ENCODE results near the gene CD81. TPM values are rescaled to one million over a fixed set of nuclear protein-coding genes. Genes with fewer than 3 reads are reported as not detected.

Gene CD81
- total and polyA plus RNA-seq, 2 experiments from 2014 or later: 67.6 to 434 TPM

GRCh38 chr11:2402106-2402505 is 25.0 kb downstream of the CD81 start:
- no peak for TF ChIP-seq EZH2phosphoT487 (IDR thresholded peaks at IDR 0.05; ENCODE audit: insufficient read depth, low read depth)
- TF ChIP-seq EZH2 (IDR thresholded peaks at IDR 0.05; ENCODE audit: insufficient read depth, poor library complexity, severe bottlenecking): no peak
- H3K4me3 ChIP-seq: peak overlapping the region; percentile 89
- H3K79me2 ChIP-seq (ENCODE audit: insufficient read depth): peaks cover 46% of the 10 kb centered on the region
- H3K9me2 ChIP-seq (ENCODE audit: insufficient read depth): no peaks in the 10 kb centered on the region
- H3K27ac ChIP-seq: no peak overlapping the region
- H3K27me3 ChIP-seq (replicated peaks; ENCODE audit: insufficient read depth): no peaks in the 10 kb centered on the region
- no peaks in the 10 kb centered on the region for H4K20me1 ChIP-seq (ENCODE audit: insufficient read depth)
- in situ Hi-C loops (cut with MboI): no loop called here
- H3K36me3 ChIP-seq (ENCODE audit: low read depth): peaks cover 10% of the 10 kb centered on the region; the same call in 1 of the 2 replicates
- H3K4me2 ChIP-seq (ENCODE audit: unreplicated experiment): peak overlapping the region; percentile 97
- H3K9ac ChIP-seq: peak overlapping the region; percentile 93
- WGBS, 2 experiments (ENCODE audit: low coverage in 1 of 2, low lambda C conversion rate in 2 of 2, missing lambda C conversion rate in 2 of 2): 85 to 86% methylated on average over 13 of the region's 13 CpGs
- peaks cover 24% of the 10 kb centered on the region for H3F3A ChIP-seq (ENCODE audit: insufficient read depth)
- H3K4me1 ChIP-seq (ENCODE audit: insufficient read depth): peaks cover 20% of the 10 kb centered on the region
- no peaks in the 10 kb centered on the region for H3K9me3 ChIP-seq (ENCODE audit: low read depth)
- no peak for DNase-seq
- no peak overlapping the region for H2AFZ ChIP-seq

DNA sequence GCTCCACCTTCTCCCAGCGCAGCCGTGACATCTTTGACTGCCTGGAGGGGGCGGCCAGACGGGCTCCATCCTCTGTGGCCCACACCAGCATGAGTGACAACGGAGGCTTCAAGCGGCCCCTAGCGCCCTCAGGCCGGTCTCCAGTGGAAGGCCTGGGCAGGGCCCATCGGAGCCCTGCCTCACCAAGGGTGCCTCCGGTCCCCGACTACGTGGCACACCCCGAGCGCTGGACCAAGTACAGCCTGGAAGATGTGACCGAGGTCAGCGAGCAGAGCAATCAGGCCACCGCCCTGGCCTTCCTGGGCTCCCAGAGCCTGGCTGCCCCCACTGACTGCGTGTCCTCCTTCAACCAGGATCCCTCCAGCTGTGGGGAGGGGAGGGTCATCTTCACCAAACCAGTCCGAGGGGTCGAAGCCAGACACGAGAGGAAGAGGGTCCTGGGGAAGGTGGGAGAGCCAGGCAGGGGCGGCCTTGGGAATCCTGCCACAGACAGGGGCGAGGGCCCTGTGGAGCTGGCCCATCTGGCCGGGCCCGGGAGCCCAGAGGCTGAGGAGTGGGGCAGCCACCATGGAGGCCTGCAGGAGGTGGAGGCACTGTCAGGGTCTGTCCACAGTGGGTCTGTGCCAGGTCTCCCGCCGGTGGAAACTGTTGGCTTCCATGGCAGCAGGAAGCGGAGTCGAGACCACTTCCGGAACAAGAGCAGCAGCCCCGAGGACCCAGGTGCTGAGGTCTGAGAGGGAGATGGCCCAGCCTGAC is 26.0 kb downstream of the CD81 start:
- peaks cover 4% of the 10 kb centered on the region; the same call in 1 of the 2 replicates for H3K36me3 ChIP-seq (ENCODE audit: low read depth)
- no peak overlapping the region for H3K4me3 ChIP-seq
- 77 to 78% methylated on average over 30 of the region's 31 CpGs for WGBS, 2 experiments (ENCODE audit: low coverage in 1 of 2, low lambda C conversion rate in 2 of 2, missing lambda C conversion rate in 2 of 2)
- no peak overlapping the region for H2AFZ ChIP-seq
- H3K27me3 ChIP-seq (replicated peaks; ENCODE audit: insufficient read depth): no peaks in the 10 kb centered on the region
- no peaks in the 10 kb centered on the region for H3K9me3 ChIP-seq (ENCODE audit: low read depth)
- in situ Hi-C loops (cut with MboI): no loop called here
- H3K27ac ChIP-seq: no peak overlapping the region
- no peak overlapping the region for H3K4me2 ChIP-seq (ENCODE audit: unreplicated experiment)
- H3F3A ChIP-seq (ENCODE audit: insufficient read depth): peaks cover 18% of the 10 kb centered on the region
- TF ChIP-seq EZH2phosphoT487 (IDR thresholded peaks at IDR 0.05; ENCODE audit: insufficient read depth, low read depth) (no peak), EZH2 (IDR thresholded peaks at IDR 0.05; ENCODE audit: insufficient read depth, poor library complexity, severe bottlenecking) (no peak)
- no peaks in the 10 kb centered on the region for H4K20me1 ChIP-seq (ENCODE audit: insufficient read depth)
- H3K9me2 ChIP-seq (ENCODE audit: insufficient read depth): no peaks in the 10 kb centered on the region
- peaks cover 20% of the 10 kb centered on the region for H3K4me1 ChIP-seq (ENCODE audit: insufficient read depth)
- no peak overlapping the region for H3K9ac ChIP-seq
- H3K79me2 ChIP-seq (ENCODE audit: insufficient read depth): peaks cover 40% of the 10 kb centered on the region
- no peak for DNase-seq

DNA sequence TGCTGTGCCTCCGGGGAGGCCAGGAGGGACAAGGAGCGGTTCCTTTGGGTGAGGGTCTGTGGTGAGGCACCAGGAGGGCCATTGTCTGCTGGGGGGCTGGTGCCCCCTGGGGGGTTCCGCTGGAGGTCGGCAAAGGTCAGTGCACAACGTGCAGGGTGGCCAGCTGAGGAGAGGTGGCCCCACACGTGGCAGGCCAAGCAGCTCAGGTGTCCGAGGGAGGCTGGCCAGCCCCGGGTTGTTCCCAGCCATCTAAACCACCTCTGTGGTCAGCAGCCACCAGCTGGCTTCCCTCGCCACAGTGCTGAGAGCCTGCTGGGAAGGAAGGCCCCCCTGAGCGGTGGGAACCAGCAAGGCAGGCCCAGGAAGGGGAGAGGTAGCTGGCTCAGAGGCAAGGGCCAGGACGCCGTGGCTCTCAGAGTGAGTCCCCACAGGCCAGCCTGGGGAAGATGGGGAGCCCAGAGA is 27.7 kb downstream of the CD81 start:
- Histone ChIP-seq H3K9ac (no peak overlapping the region), H3K27ac (no peak overlapping the region), H3K4me3 (no peak overlapping the region), H3K36me3 (ENCODE audit: low read depth) (no peaks in the 10 kb centered on the region; the same call in 1 of the 2 replicates), H3F3A (ENCODE audit: insufficient read depth) (peaks cover 1% of the 10 kb centered on the region; the same call in 1 of the 2 replicates), H4K20me1 (ENCODE audit: insufficient read depth) (no peaks in the 10 kb centered on the region), H3K27me3 (replicated peaks; ENCODE audit: insufficient read depth) (no peaks in the 10 kb centered on the region), H3K9me2 (ENCODE audit: insufficient read depth) (no peaks in the 10 kb centered on the region), H3K4me1 (ENCODE audit: insufficient read depth) (peaks cover 8% of the 10 kb centered on the region), H3K9me3 (ENCODE audit: low read depth) (no peaks in the 10 kb centered on the region), H2AFZ (no peak overlapping the region), H3K4me2 (ENCODE audit: unreplicated experiment) (no peak overlapping the region), H3K79me2 (ENCODE audit: insufficient read depth) (peaks cover 25% of the 10 kb centered on the region)
- WGBS, 2 experiments (ENCODE audit: low coverage in 1 of 2, low lambda C conversion rate in 2 of 2, missing lambda C conversion rate in 2 of 2): 52 to 55% methylated on average over 12 of the region's 12 CpGs
- TF ChIP-seq EZH2 (IDR thresholded peaks at IDR 0.05; ENCODE audit: insufficient read depth, poor library complexity, severe bottlenecking) (no peak), EZH2phosphoT487 (IDR thresholded peaks at IDR 0.05; ENCODE audit: insufficient read depth, low read depth) (no peak)
- no peak for DNase-seq
- in situ Hi-C loops (cut with MboI): no loop called here

- 74 to 78% methylated on average over 14 of the region's 14 CpGs for WGBS, 2 experiments (ENCODE audit: low coverage in 1 of 2, low lambda C conversion rate in 2 of 2, missing lambda C conversion rate in 2 of 2)
- Histone ChIP-seq H3K79me2 (ENCODE audit: insufficient read depth) (peaks cover 18% of the 10 kb centered on the region), H3K9me2 (ENCODE audit: insufficient read depth) (no peaks in the 10 kb centered on the region), H3K4me2 (ENCODE audit: unreplicated experiment) (no peak overlapping the region), H2AFZ (no peak overlapping the region), H3K27me3 (replicated peaks; ENCODE audit: insufficient read depth) (no peaks in the 10 kb centered on the region), H3K27ac (no peak overlapping the region), H3F3A (ENCODE audit: insufficient read depth) (no peaks in the 10 kb centered on the region), H3K4me1 (ENCODE audit: insufficient read depth) (peaks cover 8% of the 10 kb centered on the region), H3K9me3 (ENCODE audit: low read depth) (no peaks in the 10 kb centered on the region), H3K4me3 (no peak overlapping the region), H3K36me3 (ENCODE audit: low read depth) (no peaks in the 10 kb centered on the region; the same call in 1 of the 2 replicates), H3K9ac (no peak overlapping the region), H4K20me1 (ENCODE audit: insufficient read depth) (no peaks in the 10 kb centered on the region)
- TF ChIP-seq EZH2 (IDR thresholded peaks at IDR 0.05; ENCODE audit: insufficient read depth, poor library complexity, severe bottlenecking): no peak
- TF ChIP-seq EZH2phosphoT487 (IDR thresholded peaks at IDR 0.05; ENCODE audit: insufficient read depth, low read depth): no peak
- no peak for DNase-seq
- in situ Hi-C loops (cut with MboI): no loop called here
Observed at GRCh38 chr11:2406451-2406850, 29.3 kb downstream of the CD81 start.
